K562 treated with DMSO at 1 percent for 24 hours (cell line): ENCODE data around the gene ZNF518B. TPM values are rescaled to one million over a fixed set of nuclear protein-coding genes. Genes with fewer than 3 reads are reported as not detected.

Source experiments
- total RNA-seq: library from RNA; unstranded; fragments of 300-600 nt; gene quantifications from 2 replicates; pipeline ENCODE4 v1.2.3, GENCODE V29; 2022; ENCODE audit warnings: low read depth; ENCODE audit not compliant: insufficient read depth

Gene ZNF518B
- 11.5 and 11.9 TPM in 2 replicates for total RNA-seq

GRCh38 chr4:10457255-10457801 lies at the start of gene ZNF518B:
Gene ZNF518B, minus strand, starts transcription at chr4:10457426. Its CDS starts 11,098 bp downstream, at chr4:10446328.

Other genes with a start within 250 kb of the ZNF518B start
- not detected in 2 replicates for gene CLNK, start 227.3 kb upstream of the ZNF518B start, total RNA-seq